ENCODE results near the gene ASXL3.

ASXL3 gene

GRCh38 chr18:33611525-33612135 lies 33.6 kb downstream of the ASXL3 start:
- H3K27me3 ChIP-seq (ENCODE audit: insufficient read depth, poor library complexity, severe bottlenecking): no peaks in the 10 kb centered on the region
- no peak overlapping the region for H3K27ac ChIP-seq (replicated peaks)
- DNase-seq (ENCODE audit: low read depth in 1 of 2, low spot score in 1 of 2): no peak
- H3K4me3 ChIP-seq (replicated peaks; ENCODE audit: insufficient read depth, low read length): no peak overlapping the region
- TF ChIP-seq POLR2AphosphoS5 (IDR thresholded peaks at IDR 0.05; ENCODE audit: low read depth) (no peak), REST (IDR thresholded peaks at IDR 0.05; ENCODE audit: insufficient replicate concordance, low read depth) (no peak), CTCF (IDR thresholded peaks at IDR 0.05; ENCODE audit: insufficient read depth, low read length) (no peak), GABPA (IDR thresholded peaks at IDR 0.05; ENCODE audit: low read depth) (no peak), SPI1 (IDR thresholded peaks at IDR 0.05; ENCODE audit: borderline replicate concordance, low read depth) (no peak)

- Histone ChIP-seq H3K4me3 (replicated peaks; ENCODE audit: insufficient read depth, low read length) (no peak overlapping the region), H3K27me3 (ENCODE audit: insufficient read depth, poor library complexity, severe bottlenecking) (no peaks in the 10 kb centered on the region), H3K27ac (replicated peaks) (no peak overlapping the region)
- TF ChIP-seq CTCF (IDR thresholded peaks at IDR 0.05; ENCODE audit: insufficient read depth, low read length) (no peak), SPI1 (IDR thresholded peaks at IDR 0.05; ENCODE audit: borderline replicate concordance, low read depth) (no peak)
- no peak for DNase-seq (ENCODE audit: low read depth in 1 of 2, low spot score in 1 of 2)
Measured at GRCh38 chr18:33612632-33613031, 34.6 kb downstream of the ASXL3 start.

GRCh38 chr18:33616556-33616955 lies 38.5 kb downstream of the ASXL3 start:
- H3K27me3 ChIP-seq (ENCODE audit: insufficient read depth, poor library complexity, severe bottlenecking): no peaks in the 10 kb centered on the region
- no peak for TF ChIP-seq GABPA (IDR thresholded peaks at IDR 0.05; ENCODE audit: low read depth)
- no peak for TF ChIP-seq SPI1 (IDR thresholded peaks at IDR 0.05; ENCODE audit: borderline replicate concordance, low read depth)
- no peak for TF ChIP-seq POLR2AphosphoS5 (IDR thresholded peaks at IDR 0.05; ENCODE audit: low read depth)
- TF ChIP-seq REST (IDR thresholded peaks at IDR 0.05; ENCODE audit: insufficient replicate concordance, low read depth): no peak
- TF ChIP-seq CTCF (IDR thresholded peaks at IDR 0.05; ENCODE audit: insufficient read depth, low read length): no peak

GRCh38 chr18:33627114-33627513 lies 49.1 kb downstream of the ASXL3 start:
- TF ChIP-seq GABPA (IDR thresholded peaks at IDR 0.05; ENCODE audit: low read depth) (no peak), CTCF (IDR thresholded peaks at IDR 0.05; ENCODE audit: insufficient read depth, low read length) (no peak), REST (IDR thresholded peaks at IDR 0.05; ENCODE audit: insufficient replicate concordance, low read depth) (no peak), SPI1 (IDR thresholded peaks at IDR 0.05; ENCODE audit: borderline replicate concordance, low read depth) (no peak), POLR2AphosphoS5 (IDR thresholded peaks at IDR 0.05; ENCODE audit: low read depth) (no peak)
- no peak overlapping the region for H3K4me3 ChIP-seq (replicated peaks; ENCODE audit: insufficient read depth, low read length)
- no peak overlapping the region for H3K27ac ChIP-seq (replicated peaks)
- H3K27me3 ChIP-seq (ENCODE audit: insufficient read depth, poor library complexity, severe bottlenecking): no peaks in the 10 kb centered on the region
- DNase-seq (ENCODE audit: low read depth in 1 of 2, low spot score in 1 of 2): no peak

More at GRCh38 chr18:33616556-33616955, 38.5 kb downstream of the ASXL3 start:
- no peak for DNase-seq (ENCODE audit: low read depth in 1 of 2, low spot score in 1 of 2)
- H3K27ac ChIP-seq (replicated peaks): no peak overlapping the region
- H3K4me3 ChIP-seq (replicated peaks; ENCODE audit: insufficient read depth, low read length): no peak overlapping the region
